Right renal cortex interstitium (tissue), 3 donors: ENCODE results near the gene BGLAP. TPM values are rescaled to one million over a fixed set of nuclear protein-coding genes. Genes with fewer than 3 reads are reported as not detected.
"Not testable (repeated sequence)": the region's sequence is repeated elsewhere in the genome, so short reads cannot be mapped to it uniquely, and the experiment has no call there.

Experiments used
- DNase-seq, 3 donors: peaks; one replicate each; pipeline ENCODE4 v3.0.0-alpha.2; 2013; ENCODE audit warnings: low read depth in 3 of 3, low spot score in 2 of 3
- polyA plus RNA-seq, 3 donors: library from polyadenylated mRNA; unstranded; fragments of 120-200 nt; gene quantifications; one replicate each; pipeline ENCODE4 v1.2.1, GENCODE V29; 2013; ENCODE audit not compliant: insufficient read length in 3 of 3

Gene BGLAP
- polyA plus RNA-seq, result 1 to 10 TPM; 1.1 to 1.5 (median 1.3) TPM

GRCh38 chr1:156241926-156242325 is at the start of gene BGLAP:
Gene BGLAP, plus strand, starts transcription at chr1:156242184. Its CDS starts 48 bp downstream, at chr1:156242232.
- no peak for DNase-seq

GRCh38 chr1:156193208-156193487 is 48.8 kb upstream of the BGLAP start:
- no peak for DNase-seq

- peak; percentile 98 to 99 (median 99) for DNase-seq
These were observed 48.3 kb upstream of the BGLAP start, which contains the start of gene SLC25A44 for GRCh38 chr1:156193488-156194299. Gene SLC25A44, plus strand, starts transcription at chr1:156194104. Its CDS starts 5,744 bp downstream, at chr1:156199848.

GRCh38 chr1:156194300-156194652 is 47.7 kb upstream of the BGLAP start:
- DNase-seq, result no peak

- DNase-seq, result no peak
These were observed 46.1 kb upstream of the BGLAP start for GRCh38 chr1:156195853-156196252.

GRCh38 chr1:156196445-156196844 is 45.5 kb upstream of the BGLAP start:
- DNase-seq, result no peak

GRCh38 chr1:156198831-156199349 is 43.1 kb upstream of the BGLAP start:
- no peak for DNase-seq

GRCh38 chr1:156200044-156200443 is 41.9 kb upstream of the BGLAP start:
- DNase-seq, result no peak

- no peak for DNase-seq
These were observed 38.7 kb upstream of the BGLAP start for GRCh38 chr1:156203331-156203730.

GRCh38 chr1:156204686-156205085 is 37.3 kb upstream of the BGLAP start:
- DNase-seq, result no peak

- DNase-seq, result no peak
These were observed 30.7 kb upstream of the BGLAP start for GRCh38 chr1:156211243-156211642.

GRCh38 chr1:156212130-156212529 is 29.9 kb upstream of the BGLAP start:
- no peak for DNase-seq

- peak; percentile 92 to 95 (median 93) for DNase-seq
These were observed 28.9 kb upstream of the BGLAP start, which contains the start of gene PMF1 for GRCh38 chr1:156212833-156213643. Gene PMF1, plus strand, starts transcription at chr1:156213007. Its CDS starts 9 bp downstream, at chr1:156213016.

GRCh38 chr1:156213644-156213966 is 28.4 kb upstream of the BGLAP start:
- no peak for DNase-seq

GRCh38 chr1:156214024-156214748 is 27.8 kb upstream of the BGLAP start:
- DNase-seq, result no peak

GRCh38 chr1:156216361-156217086 is 25.5 kb upstream of the BGLAP start:
- not testable (repeated sequence) for DNase-seq

- no peak for DNase-seq
These were observed 24.1 kb upstream of the BGLAP start for GRCh38 chr1:156217871-156218270.

GRCh38 chr1:156220226-156220625 is 21.8 kb upstream of the BGLAP start:
- DNase-seq, result no peak

- DNase-seq, result no peak
These were observed 19.8 kb upstream of the BGLAP start for GRCh38 chr1:156221986-156222692.

GRCh38 chr1:156225677-156226014 is 16.3 kb upstream of the BGLAP start:
- DNase-seq, result no peak
